Panc1 (cell line): ENCODE data around the gene CDH23. TPM values are rescaled to one million over a fixed set of nuclear protein-coding genes. Genes with fewer than 3 reads are reported as not detected.

Source experiments
- ATAC-seq: fragments of 200-7000 bp; cut with Tn5 transposase; 2 replicates; pipeline ENCODE4 v1.9.1; 2020; ENCODE audit warnings: mild to moderate bottlenecking, moderate library complexity
- BruUV-seq: library from RNA; stranded (reverse); fragments of 400-500 nt; replicated peaks from 2 replicates; lab custom pipeline; 2021; lab: Mats Ljungman, UMichigan
- CTCF ChIA-PET: fragments of 300-600 bp; sonication (Branson Sonifier 250); formaldehyde crosslinking; loops from one replicate; lab custom pipeline; 2022; ENCODE audit warnings: antibody characterized with exemption; lab: Charles Lee
- POLR2A ChIA-PET: fragments of 300-600 bp; sonication (Branson Sonifier 250); formaldehyde crosslinking; loops from one replicate; lab custom pipeline; 2022; ENCODE audit warnings: antibody characterized with exemption; lab: Charles Lee
- DNase-seq: peaks from one replicate; pipeline ENCODE4 v3.0.0-alpha.2; 2010; ENCODE audit warnings: low read depth, low spot score
- H3K27ac ChIP-seq: 2 replicates; pipeline ENCODE4 v1.5.1; 2011; ENCODE audit warnings: mild to moderate bottlenecking, low read length, inconsistent platforms
- H3K27me3 ChIP-seq: fragments of 200-500 bp; sonication (Bioruptor generic); 2 replicates; pipeline ENCODE4 v1.6.0; 2014; ENCODE audit warnings: low read length, inconsistent platforms; ENCODE audit not compliant: control insufficient read depth, insufficient read depth
- H3K36me3 ChIP-seq: fragments of 200-500 bp; sonication (Bioruptor generic); 2 replicates; pipeline ENCODE4 v1.5.1; 2014; ENCODE audit warnings: inconsistent platforms, mild to moderate bottlenecking, low read length, moderate library complexity; ENCODE audit not compliant: control insufficient read depth, insufficient read depth
- H3K4me1 ChIP-seq: 2 replicates; pipeline ENCODE4 v1.5.1; 2011; ENCODE audit warnings: inconsistent platforms, mild to moderate bottlenecking, low read length, moderate library complexity; ENCODE audit not compliant: control insufficient read depth, insufficient read depth
- H3K4me3 ChIP-seq, 2 experiments: 2 replicates each; pipeline ENCODE4 v1.5.1; 2011 to 2012; ENCODE audit warnings: low read depth in 2 of 2, low read length in 2 of 2, mild to moderate bottlenecking in 2 of 2, inconsistent platforms in 1 of 2, moderate library complexity in 1 of 2
- H3K9me3 ChIP-seq: fragments of 200-500 bp; sonication (Bioruptor generic); 2 replicates; pipeline ENCODE4 v1.5.1; 2014; ENCODE audit warnings: low read depth, mild to moderate bottlenecking, inconsistent platforms, low read length, moderate library complexity; ENCODE audit not compliant: control insufficient read depth, insufficient read depth
- POLR2AphosphoS5 ChIP-seq: IDR thresholded peaks from 2 replicates; pipeline ENCODE4 v1.6.1; 2012; ENCODE audit warnings: mild to moderate bottlenecking, low read depth, low read length, moderate library complexity
- SIN3A ChIP-seq: IDR thresholded peaks from 2 replicates; pipeline ENCODE4 v1.6.1; 2012; ENCODE audit warnings: low read depth, mild to moderate bottlenecking, low read length, moderate library complexity, borderline replicate concordance; ENCODE audit not compliant: insufficient read depth
- TCF7L2 ChIP-seq: IDR thresholded peaks from 2 replicates; pipeline ENCODE4 v1.6.1; 2011; ENCODE audit warnings: mild to moderate bottlenecking, low read depth, low read length, inconsistent platforms
- in situ Hi-C: cut with HindIII; loops from 2 replicates; pipeline ENCODE4 v1.10.0; 2016; ENCODE audit warnings: low sequenced_read_pairs, low pct_unique_long_range_greater_than_20kb
- intact Hi-C: fragments of 100-400 bp; cut with micrococcal nuclease; formaldehyde crosslinking; loops from one replicate; pipeline ENCODE4 v1.10.0; 2022; ENCODE audit not compliant: unreplicated experiment
- total RNA-seq: library from RNA; stranded (reverse); gene quantifications from one replicate; pipeline ENCODE4 v1.2.1, GENCODE V29; 2021; ENCODE audit not compliant: unreplicated experiment
- TF ChIP-seq, protein P1 (sequence below), 2 experiments: IDR thresholded peaks; 2 replicates each; pipeline ENCODE4 v1.6.1; 2011 to 2012; ENCODE audit warnings: low read depth in 2 of 2, control low read depth in 1 of 2, low read length in 1 of 2, mild to moderate bottlenecking in 1 of 2, moderate library complexity in 1 of 2; ENCODE audit not compliant: insufficient read depth in 1 of 2
- TF ChIP-seq, protein P2 (sequence below): fragments of 450-650 bp; IDR thresholded peaks from 2 replicates; pipeline ENCODE4 v1.5.1; 2017; ENCODE audit warnings: mild to moderate bottlenecking

Gene CDH23
- total RNA-seq, 1 experiment from 2014 or later, result 2.7 TPM

DNA sequence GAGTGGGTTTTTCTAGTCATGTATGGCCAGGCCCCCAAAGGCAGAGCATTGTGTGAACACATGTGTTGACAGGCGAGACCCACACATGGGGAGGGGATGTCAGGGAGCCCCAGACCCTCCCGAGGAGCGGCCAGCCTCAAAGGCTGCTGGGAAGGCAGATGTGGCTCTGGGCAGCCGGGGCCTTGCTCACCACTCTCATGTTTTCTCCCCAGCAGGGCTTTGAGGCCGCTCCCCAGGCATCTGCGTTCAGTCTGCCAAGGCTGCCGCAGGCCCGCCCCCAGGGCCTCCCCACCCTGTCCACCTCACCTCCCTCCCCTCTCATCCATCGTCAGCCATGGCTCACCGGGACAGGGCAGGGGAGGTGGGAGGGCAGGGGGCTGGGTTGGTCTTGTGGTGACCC lies 393.2 kb downstream of the CDH23 start:
- intact Hi-C loops, result no loop called here
- POLR2A ChIA-PET, result no interaction called here
- DNase-seq, result no peak

DNA sequence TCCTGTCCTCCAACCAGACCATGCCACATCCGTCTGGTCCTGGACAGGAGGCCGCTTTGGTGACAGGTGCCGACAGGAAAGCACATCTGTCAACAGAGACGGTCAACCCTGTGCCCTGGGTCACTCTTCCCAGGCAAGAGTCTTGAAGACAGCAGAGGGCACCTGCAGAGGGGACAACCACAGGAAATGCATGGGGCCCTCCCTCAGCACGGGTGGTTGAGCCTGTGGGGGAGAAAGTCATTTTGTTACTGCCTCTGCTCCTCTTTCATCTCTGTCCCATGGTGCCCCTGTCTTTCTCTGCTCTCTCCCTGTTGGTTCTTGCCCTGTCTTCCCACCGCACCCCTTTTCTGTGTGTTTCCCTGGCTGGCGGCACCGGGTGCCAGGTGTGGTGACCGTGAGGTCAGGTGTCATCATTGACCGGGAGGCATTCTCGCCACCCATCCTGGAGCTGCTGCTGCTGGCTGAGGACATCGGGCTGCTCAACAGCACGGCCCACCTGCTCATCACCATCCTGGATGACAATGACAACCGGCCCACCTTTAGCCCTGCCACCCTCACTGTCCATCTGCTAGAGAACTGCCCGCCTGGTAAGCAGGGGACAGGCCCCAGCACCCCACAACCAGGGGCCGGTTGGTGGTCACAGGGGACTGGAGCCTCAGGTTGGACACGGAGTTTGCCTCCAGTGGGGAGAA lies 394.2 kb downstream of the CDH23 start:
- ATAC-seq (no peak), DNase-seq (no peak)
- POLR2A ChIA-PET, result no interaction called here
- no peaks in the 10 kb centered on the region for H3K36me3 ChIP-seq
- no peaks in the 10 kb centered on the region for H3K9me3 ChIP-seq
- no peak overlapping the region for H3K4me3 ChIP-seq
- no peak overlapping the region for H3K27ac ChIP-seq
- no TSS peak for BruUV-seq
- CTCF ChIA-PET, result no interaction called here
- in situ Hi-C loops (no loop called here), intact Hi-C loops (no loop called here)
- H3K4me1 ChIP-seq, result no peaks in the 10 kb centered on the region
- TF ChIP-seq, protein P1, sequence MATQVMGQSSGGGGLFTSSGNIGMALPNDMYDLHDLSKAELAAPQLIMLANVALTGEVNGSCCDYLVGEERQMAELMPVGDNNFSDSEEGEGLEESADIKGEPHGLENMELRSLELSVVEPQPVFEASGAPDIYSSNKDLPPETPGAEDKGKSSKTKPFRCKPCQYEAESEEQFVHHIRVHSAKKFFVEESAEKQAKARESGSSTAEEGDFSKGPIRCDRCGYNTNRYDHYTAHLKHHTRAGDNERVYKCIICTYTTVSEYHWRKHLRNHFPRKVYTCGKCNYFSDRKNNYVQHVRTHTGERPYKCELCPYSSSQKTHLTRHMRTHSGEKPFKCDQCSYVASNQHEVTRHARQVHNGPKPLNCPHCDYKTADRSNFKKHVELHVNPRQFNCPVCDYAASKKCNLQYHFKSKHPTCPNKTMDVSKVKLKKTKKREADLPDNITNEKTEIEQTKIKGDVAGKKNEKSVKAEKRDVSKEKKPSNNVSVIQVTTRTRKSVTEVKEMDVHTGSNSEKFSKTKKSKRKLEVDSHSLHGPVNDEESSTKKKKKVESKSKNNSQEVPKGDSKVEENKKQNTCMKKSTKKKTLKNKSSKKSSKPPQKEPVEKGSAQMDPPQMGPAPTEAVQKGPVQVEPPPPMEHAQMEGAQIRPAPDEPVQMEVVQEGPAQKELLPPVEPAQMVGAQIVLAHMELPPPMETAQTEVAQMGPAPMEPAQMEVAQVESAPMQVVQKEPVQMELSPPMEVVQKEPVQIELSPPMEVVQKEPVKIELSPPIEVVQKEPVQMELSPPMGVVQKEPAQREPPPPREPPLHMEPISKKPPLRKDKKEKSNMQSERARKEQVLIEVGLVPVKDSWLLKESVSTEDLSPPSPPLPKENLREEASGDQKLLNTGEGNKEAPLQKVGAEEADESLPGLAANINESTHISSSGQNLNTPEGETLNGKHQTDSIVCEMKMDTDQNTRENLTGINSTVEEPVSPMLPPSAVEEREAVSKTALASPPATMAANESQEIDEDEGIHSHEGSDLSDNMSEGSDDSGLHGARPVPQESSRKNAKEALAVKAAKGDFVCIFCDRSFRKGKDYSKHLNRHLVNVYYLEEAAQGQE (IDR thresholded peaks at IDR 0.05; ENCODE audit: insufficient read depth in 1 of 2, low read depth in 2 of 2, low read length in 1 of 2), result no peak
- TF ChIP-seq POLR2AphosphoS5 (no peak), TCF7L2 (no peak), SIN3A (no peak)
- TF ChIP-seq, protein P2, sequence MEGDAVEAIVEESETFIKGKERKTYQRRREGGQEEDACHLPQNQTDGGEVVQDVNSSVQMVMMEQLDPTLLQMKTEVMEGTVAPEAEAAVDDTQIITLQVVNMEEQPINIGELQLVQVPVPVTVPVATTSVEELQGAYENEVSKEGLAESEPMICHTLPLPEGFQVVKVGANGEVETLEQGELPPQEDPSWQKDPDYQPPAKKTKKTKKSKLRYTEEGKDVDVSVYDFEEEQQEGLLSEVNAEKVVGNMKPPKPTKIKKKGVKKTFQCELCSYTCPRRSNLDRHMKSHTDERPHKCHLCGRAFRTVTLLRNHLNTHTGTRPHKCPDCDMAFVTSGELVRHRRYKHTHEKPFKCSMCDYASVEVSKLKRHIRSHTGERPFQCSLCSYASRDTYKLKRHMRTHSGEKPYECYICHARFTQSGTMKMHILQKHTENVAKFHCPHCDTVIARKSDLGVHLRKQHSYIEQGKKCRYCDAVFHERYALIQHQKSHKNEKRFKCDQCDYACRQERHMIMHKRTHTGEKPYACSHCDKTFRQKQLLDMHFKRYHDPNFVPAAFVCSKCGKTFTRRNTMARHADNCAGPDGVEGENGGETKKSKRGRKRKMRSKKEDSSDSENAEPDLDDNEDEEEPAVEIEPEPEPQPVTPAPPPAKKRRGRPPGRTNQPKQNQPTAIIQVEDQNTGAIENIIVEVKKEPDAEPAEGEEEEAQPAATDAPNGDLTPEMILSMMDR, result no peak
- H3K27me3 ChIP-seq, result no peaks in the 10 kb centered on the region

More for the DNA sequence above, 393.2 kb downstream of the CDH23 start:
- no peaks in the 10 kb centered on the region for H3K9me3 ChIP-seq
- in situ Hi-C loops, result no loop called here
- H3K27ac ChIP-seq, result no peak overlapping the region
- no TSS peak for BruUV-seq
- H3K36me3 ChIP-seq, result no peaks in the 10 kb centered on the region
- TF ChIP-seq SIN3A, result no peak
- TF ChIP-seq, protein P1 (IDR thresholded peaks at IDR 0.05; ENCODE audit: insufficient read depth in 1 of 2, low read depth in 2 of 2, low read length in 1 of 2), result no peak
- no peaks in the 10 kb centered on the region for H3K4me1 ChIP-seq
- H3K27me3 ChIP-seq, result no peaks in the 10 kb centered on the region
- CTCF ChIA-PET, result no interaction called here
- peak; percentile 31; the same call in 1 of the 2 replicates for ATAC-seq
- H3K4me3 ChIP-seq, result no peak overlapping the region
